Activated naive CD8-positive, alpha-beta T cell treated with anti-CD3 and anti-CD28 coated beads for 36 hours (primary cell): ENCODE data around the gene DRAM1. TPM values are rescaled to one million over a fixed set of nuclear protein-coding genes. Genes with fewer than 3 reads are reported as not detected.
"Not testable (repeated sequence)": the region's sequence is repeated elsewhere in the genome, so short reads cannot be mapped to it uniquely, and the experiment has no call there.

Experiments used
- DNase-seq: peaks from one replicate; pipeline ENCODE4 v3.0.0; 2021
- H3K27ac Mint-ChIP-seq: one replicate; pipeline ENCODE4 v1.8.0; 2022; ENCODE audit warnings: mild to moderate bottlenecking, moderate library complexity, mixed read lengths
- H3K27me3 Mint-ChIP-seq: one replicate; pipeline ENCODE4 v1.8.0; 2022; ENCODE audit warnings: mild to moderate bottlenecking, mixed read lengths
- H3K36me3 Mint-ChIP-seq: one replicate; pipeline ENCODE4 v1.8.0; 2021; ENCODE audit warnings: mild to moderate bottlenecking, mixed read lengths
- H3K4me1 Mint-ChIP-seq: one replicate; pipeline ENCODE4 v1.8.0; 2021; ENCODE audit warnings: mixed read lengths
- H3K4me3 Mint-ChIP-seq: one replicate; pipeline ENCODE4 v1.8.0; 2022; ENCODE audit warnings: mild to moderate bottlenecking, moderate library complexity, mixed read lengths
- H3K9me3 Mint-ChIP-seq: one replicate; pipeline ENCODE4 v1.8.0; 2022; ENCODE audit warnings: mixed read lengths
- total RNA-seq, 2 experiments: library from RNA; stranded (reverse); gene quantifications; one replicate each; pipeline ENCODE4 v1.2.3, GENCODE V29; 2021

The DRAM1 gene
- total RNA-seq, 2 experiments from 2014 or later, result 5.2 to 6.7 TPM

DNA sequence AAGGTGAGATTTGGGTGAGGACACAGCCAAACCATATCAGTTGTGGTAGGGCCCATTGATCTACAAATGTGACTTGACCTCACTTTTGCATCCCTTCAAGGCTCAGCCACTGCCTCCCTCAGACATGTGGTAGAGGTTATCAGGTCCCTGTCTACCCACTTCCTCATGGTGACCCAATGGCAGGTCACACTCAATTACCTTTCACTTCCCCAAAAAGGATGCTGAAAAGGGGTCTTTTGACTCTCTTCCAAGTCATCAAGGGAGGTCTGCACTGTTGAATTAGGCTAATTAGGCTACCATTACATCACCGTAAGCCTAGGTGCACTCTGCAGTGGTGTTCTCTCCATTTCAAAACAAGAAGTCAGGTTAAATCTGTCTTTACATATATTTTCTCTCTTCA is 22.6 kb upstream of the DRAM1 start:
- H3K27ac Mint-ChIP-seq, result no peak overlapping the region
- no peak for DNase-seq
- H3K27me3 Mint-ChIP-seq, result no peaks in the 10 kb centered on the region
- no peak overlapping the region for H3K4me3 Mint-ChIP-seq
- no peaks in the 10 kb centered on the region for H3K9me3 Mint-ChIP-seq
- H3K36me3 Mint-ChIP-seq, result no peaks in the 10 kb centered on the region
- H3K4me1 Mint-ChIP-seq, result peaks cover 23% of the 10 kb centered on the region

DNA sequence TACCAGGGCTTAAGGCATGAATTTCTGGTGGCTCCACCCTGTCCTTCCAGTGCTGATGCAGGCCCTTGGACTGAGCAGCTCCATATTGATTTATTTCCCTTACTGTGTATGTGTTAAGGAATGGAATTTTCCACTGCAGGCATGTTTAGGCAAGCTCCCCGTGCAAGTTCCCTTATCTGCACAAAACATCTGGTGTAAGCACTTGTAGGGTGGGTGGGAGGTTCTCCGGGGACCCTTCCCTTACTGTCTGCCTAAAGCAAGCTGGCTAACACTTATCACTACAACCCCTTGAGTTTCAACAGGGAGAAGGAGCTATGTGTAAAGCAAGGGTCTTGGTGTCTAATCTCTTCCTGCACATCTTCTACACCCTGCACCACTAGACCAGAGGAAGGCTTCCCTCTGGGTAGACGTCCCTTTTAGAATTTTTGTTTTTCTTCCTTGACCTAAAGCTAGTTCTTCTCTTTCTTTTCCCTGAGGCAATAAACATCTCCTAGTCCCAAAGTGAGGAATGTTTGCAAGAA is 22.0 kb upstream of the DRAM1 start:
- Mint-ChIP-seq H3K9me3 (no peaks in the 10 kb centered on the region), H3K36me3 (no peaks in the 10 kb centered on the region), H3K27me3 (no peaks in the 10 kb centered on the region), H3K4me3 (no peak overlapping the region), H3K27ac (no peak overlapping the region), H3K4me1 (peaks cover 26% of the 10 kb centered on the region)
- DNase-seq, result no peak

DNA sequence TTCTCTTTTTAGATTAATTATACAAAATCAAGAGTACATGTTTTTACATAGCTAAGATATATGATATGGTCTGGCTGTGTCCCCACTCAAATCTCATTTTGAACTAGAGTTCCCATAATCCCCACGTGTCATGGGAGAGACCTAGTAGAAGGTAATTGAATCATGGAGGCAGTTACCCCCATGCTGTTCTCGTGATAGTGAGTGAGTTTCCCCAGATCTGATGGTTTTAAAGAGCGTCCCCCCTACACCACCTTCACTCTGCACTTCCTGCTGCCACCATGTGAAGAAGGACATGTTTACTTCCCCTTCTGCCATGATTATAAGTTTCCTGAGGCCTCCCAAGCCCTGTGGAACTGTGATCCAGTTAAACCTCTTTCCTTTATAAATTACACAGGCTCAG is 21.4 kb upstream of the DRAM1 start:
- Mint-ChIP-seq H3K36me3 (no peaks in the 10 kb centered on the region), H3K4me3 (no peak overlapping the region), H3K4me1 (peaks cover 27% of the 10 kb centered on the region), H3K9me3 (no peaks in the 10 kb centered on the region), H3K27me3 (no peaks in the 10 kb centered on the region), H3K27ac (no peak overlapping the region)
- DNase-seq, result no peak

DNA sequence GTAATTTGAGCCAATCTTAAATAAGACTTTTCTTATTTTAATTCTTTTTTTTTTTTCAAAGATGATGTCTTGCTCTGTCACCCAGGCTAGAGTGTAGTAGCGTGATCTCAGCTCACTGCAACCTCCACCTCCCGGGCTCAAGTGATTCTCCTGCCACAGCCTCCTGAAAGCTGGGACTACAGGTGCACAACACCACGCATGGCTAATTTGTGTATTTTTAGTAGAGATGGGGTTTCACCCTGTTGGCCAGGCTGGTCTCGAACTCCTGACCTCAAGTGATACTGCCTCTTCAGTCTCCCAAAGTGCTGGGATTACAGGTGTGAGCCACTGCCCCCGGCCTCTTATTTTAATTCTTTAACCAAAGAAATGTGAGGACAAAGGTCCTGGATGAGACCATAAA is 20.8 kb upstream of the DRAM1 start:
- H3K9me3 Mint-ChIP-seq, H3K27ac Mint-ChIP-seq, H3K4me3 Mint-ChIP-seq, DNase-seq, H3K27me3 Mint-ChIP-seq, H3K36me3 Mint-ChIP-seq: not testable (repeated sequence)
- H3K4me1 Mint-ChIP-seq, result peaks cover 29% of the 10 kb centered on the region

DNA sequence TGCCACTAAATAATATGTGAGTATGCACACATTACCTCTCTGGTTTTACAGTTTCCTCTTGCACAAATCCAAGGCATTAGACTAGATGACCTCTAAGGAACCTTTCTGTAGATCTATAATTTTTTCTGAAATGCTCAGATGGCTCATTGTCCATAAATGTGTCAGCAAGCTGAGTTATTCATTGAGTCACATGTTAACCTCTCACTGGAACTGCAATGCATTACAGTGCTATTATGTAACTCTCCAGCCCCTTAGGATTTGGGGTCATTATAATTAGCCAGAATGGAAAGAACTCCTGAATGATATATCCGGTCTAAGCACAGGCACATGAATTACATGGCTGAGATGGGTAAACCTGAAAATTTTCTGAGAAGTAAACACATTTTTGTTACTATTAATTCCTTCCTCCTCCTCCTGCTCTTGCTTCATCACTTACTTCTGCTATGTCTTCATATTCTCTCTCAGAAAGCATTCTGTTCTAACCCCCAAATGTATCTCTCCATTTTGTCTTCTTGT is 20.3 kb upstream of the DRAM1 start:
- Mint-ChIP-seq H3K36me3 (no peaks in the 10 kb centered on the region), H3K4me3 (no peak overlapping the region), H3K27me3 (no peaks in the 10 kb centered on the region), H3K4me1 (peaks cover 29% of the 10 kb centered on the region), H3K9me3 (no peaks in the 10 kb centered on the region), H3K27ac (no peak overlapping the region)
- DNase-seq, result no peak

DNA sequence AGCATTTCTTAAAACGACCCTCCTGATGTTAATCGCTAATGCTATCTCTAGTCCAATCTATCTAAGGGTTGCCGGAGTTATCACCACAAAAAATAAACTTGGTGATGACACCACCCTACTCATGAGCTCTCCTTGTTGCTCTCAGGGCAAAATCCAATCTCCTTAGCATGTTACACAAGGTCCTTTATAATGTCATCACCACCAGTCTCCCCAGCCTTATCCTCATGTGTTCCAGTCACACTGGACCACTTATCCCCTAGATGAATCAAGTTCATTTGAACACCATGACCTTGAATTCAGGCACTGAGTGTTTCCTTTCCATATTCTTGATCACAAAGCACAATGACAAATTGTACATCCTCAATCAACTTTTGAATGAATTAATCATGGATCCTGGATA is 19.0 kb upstream of the DRAM1 start:
- Mint-ChIP-seq H3K27me3 (no peaks in the 10 kb centered on the region), H3K9me3 (no peaks in the 10 kb centered on the region), H3K4me1 (peaks cover 29% of the 10 kb centered on the region), H3K4me3 (no peak overlapping the region), H3K27ac (no peak overlapping the region), H3K36me3 (no peaks in the 10 kb centered on the region)
- DNase-seq, result no peak

DNA sequence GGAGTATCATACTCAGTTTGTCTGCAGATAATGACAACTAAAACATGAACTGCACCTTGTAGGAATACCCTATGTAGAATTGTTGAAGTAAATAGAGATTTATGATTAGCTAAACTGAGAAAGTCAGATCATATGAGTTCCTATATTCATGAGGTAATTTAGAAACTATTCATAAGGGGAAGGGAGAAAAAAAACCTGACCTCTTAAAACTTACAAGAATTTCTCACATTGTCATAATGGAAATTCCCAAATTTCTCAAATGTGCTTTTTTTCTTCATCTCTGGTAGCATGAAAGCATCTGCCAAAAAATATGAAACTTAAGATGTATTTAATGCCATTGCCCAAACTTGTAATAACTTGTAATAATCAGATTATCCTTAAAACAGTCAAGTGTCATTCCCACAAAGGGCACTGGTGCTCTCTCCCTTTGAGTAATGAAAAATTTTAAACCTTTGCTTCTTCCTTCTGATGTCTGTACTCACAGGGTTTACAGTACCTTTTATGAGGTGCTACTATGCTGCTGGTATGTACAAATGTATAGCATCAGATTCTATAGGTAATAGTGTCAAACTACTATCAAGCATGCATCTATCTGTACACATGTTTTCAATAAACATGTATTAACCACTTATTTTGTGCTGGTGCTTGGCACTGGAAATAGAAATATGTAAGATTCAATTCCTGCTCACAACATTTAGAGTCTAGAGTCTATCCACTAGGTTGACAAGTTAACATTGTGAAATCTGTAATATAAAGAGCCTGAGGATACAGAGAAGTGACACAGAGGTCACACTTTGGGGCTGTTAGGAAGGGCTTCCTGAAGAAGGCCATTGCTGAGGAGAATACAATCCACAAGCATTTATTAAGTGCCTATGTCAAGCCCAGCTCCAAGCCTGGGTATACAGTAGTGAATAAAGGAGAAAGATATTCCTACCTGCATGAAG is 17.4 kb upstream of the DRAM1 start:
- Mint-ChIP-seq H3K27ac (peak overlapping the region; percentile 69), H3K4me3 (no peak overlapping the region), H3K4me1 (peaks cover 27% of the 10 kb centered on the region), H3K27me3 (no peaks in the 10 kb centered on the region), H3K9me3 (peaks cover under 1% of the 10 kb centered on the region), H3K36me3 (no peaks in the 10 kb centered on the region)
- DNase-seq, result no peak

DNA sequence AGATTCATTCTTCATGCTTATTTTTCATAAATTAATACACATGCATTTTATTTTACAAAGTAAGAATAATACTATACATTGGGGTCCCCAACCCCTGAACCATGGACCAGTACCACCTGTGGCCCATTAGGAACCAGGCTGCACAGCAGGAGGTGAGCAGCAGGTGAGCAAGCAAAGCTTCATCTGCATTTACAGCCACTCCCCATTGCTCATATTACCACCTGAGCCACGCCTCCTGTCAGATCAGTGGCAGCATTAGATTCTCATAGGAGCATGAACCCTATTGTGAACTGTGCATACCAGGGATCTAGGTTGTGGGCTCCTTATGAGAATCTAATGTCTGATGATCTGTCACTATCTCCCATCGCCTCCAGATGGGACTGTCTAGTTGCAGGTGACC is 15.7 kb upstream of the DRAM1 start:
- not testable (repeated sequence) for H3K27me3 Mint-ChIP-seq, H3K4me3 Mint-ChIP-seq, H3K27ac Mint-ChIP-seq, DNase-seq, H3K9me3 Mint-ChIP-seq, H3K36me3 Mint-ChIP-seq
- H3K4me1 Mint-ChIP-seq, result peaks cover 23% of the 10 kb centered on the region

DNA sequence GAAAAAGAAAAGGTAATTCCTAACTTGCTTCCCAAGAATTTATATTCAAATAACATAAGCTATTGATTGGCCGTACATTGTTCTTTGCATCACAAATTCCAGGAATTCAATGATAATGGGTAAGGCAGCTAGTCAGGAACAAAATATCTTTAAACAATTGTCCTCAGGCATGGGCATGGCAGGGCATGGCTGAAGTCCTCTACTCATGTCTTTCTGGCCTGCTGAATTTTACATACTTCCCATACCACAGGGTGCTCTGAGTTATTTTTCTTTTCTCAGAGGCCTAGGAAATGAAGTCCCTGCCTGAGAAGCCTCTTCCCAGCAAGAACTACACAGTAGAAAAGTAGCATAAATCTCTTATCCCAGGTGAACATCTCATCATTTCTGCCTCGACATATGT is 15.1 kb upstream of the DRAM1 start:
- Mint-ChIP-seq H3K27me3 (no peaks in the 10 kb centered on the region), H3K36me3 (no peaks in the 10 kb centered on the region), H3K4me1 (peaks cover 23% of the 10 kb centered on the region), H3K27ac (no peak overlapping the region), H3K4me3 (no peak overlapping the region), H3K9me3 (peaks cover 4% of the 10 kb centered on the region)
- no peak for DNase-seq

DNA sequence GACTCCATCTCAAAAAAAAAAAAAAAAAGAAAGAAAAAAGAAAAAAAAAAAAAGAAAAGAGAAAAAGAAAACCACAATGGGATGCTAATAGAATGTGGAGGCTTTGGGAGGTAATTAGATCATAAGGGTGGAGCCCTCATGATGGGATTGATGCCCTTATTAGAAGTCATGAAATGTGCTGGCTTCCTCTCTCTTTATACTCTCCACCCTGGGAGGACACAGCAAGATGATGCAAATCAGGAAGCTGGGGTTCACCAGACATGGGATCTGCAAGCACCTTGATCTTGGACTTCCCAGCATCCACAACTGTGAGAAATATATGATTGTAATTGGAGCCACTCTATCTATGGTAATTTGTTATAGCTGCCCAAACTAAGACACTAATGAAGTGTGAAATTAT is 13.4 kb upstream of the DRAM1 start:
- DNase-seq, result no peak
- H3K36me3 Mint-ChIP-seq, result no peaks in the 10 kb centered on the region
- H3K9me3 Mint-ChIP-seq, result peaks cover 4% of the 10 kb centered on the region
- peaks cover 22% of the 10 kb centered on the region for H3K4me1 Mint-ChIP-seq
- H3K4me3 Mint-ChIP-seq, result no peak overlapping the region
- no peaks in the 10 kb centered on the region for H3K27me3 Mint-ChIP-seq
- no peak overlapping the region for H3K27ac Mint-ChIP-seq

DNA sequence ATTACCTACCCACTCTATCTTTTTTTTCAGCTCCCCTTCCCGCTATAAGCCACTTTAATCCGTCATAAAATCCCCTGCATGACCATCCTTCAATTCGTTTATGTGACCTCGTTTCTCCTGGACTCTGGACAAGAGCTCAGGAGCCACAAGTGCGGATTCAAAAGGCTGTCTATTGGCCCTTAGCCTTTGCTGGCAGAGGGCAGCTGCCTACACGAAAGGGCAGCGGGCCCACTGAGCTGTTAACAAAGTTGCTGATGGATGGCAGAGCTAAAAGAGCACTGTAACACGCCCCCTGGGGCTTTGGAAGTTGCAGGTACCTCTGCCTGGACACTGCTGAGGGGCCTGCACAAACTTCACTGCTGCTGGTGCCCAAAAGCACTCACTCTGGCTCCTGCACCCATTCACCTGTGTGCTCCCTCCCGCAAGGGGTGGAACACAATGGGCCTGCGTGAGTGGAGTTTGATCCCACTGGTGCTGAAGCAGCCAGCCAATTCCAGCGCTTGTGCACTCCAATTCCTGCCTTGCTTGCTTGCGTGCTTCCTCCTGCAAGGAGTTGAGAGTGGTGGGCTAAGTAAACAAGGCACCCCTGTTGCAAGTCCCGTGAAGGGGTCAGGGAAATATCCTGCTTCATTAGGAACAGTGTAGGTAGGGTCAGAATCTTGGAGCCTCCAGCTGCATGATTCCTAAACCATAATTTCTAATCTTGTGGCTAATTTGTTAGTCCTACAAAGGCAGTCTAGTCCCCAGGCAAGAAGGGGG is 10.6 kb upstream of the DRAM1 start:
- peaks cover 4% of the 10 kb centered on the region for H3K9me3 Mint-ChIP-seq

DNA sequence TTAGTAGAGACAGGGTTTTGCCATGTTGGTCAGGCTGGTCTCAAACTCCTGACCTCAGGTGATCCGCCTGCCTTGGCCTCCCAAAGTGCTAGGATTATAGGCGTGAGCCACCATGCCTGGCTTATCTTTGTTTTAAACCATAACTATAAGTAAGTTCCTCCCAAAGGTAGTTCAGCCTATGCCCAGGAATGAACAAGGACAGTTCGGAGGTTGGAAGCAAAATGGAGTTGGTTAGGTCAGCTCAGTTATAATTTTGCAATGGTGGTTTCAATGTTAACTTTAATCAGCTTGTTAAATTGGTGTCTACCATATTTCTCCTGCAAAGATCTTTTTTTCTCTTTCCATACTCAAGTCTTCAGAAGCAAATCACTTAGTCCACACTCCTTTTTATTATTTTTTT is 9.8 kb upstream of the DRAM1 start:
- H3K4me3 Mint-ChIP-seq, H3K36me3 Mint-ChIP-seq, H3K27me3 Mint-ChIP-seq, H3K27ac Mint-ChIP-seq, H3K9me3 Mint-ChIP-seq, H3K4me1 Mint-ChIP-seq, DNase-seq: not testable (repeated sequence)

More for the DNA sequence above, 10.6 kb upstream of the DRAM1 start:
- DNase-seq, result no peak
- no peaks in the 10 kb centered on the region for H3K27me3 Mint-ChIP-seq
- no peaks in the 10 kb centered on the region for H3K4me1 Mint-ChIP-seq
- no peak overlapping the region for H3K27ac Mint-ChIP-seq
- no peak overlapping the region for H3K4me3 Mint-ChIP-seq
- no peaks in the 10 kb centered on the region for H3K36me3 Mint-ChIP-seq

DNA sequence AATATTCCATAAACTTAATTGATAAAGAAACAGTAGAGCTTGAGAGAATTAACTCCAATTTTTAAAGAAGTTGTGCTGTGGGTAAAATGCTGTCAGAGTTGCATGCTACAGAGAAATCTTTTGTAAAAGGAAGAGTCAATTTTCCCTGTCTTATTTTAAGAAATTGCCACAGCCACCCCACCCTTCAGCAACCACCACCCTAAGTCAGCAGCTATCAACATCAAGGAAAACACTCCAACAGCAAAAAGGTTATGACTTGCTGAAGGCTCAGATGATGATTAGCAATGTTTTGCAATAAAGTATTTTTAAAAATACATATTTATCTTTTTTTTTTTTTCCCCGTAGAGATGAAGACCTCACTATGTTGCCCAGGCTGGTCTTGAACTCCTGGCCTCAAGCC is 6.5 kb upstream of the DRAM1 start:
- H3K27ac Mint-ChIP-seq, result no peak overlapping the region
- H3K27me3 Mint-ChIP-seq, result no peaks in the 10 kb centered on the region
- H3K4me3 Mint-ChIP-seq, result no peak overlapping the region
- DNase-seq, result no peak
- H3K4me1 Mint-ChIP-seq, result peaks cover 2% of the 10 kb centered on the region
- H3K9me3 Mint-ChIP-seq, result no peaks in the 10 kb centered on the region
- H3K36me3 Mint-ChIP-seq, result no peaks in the 10 kb centered on the region

DNA sequence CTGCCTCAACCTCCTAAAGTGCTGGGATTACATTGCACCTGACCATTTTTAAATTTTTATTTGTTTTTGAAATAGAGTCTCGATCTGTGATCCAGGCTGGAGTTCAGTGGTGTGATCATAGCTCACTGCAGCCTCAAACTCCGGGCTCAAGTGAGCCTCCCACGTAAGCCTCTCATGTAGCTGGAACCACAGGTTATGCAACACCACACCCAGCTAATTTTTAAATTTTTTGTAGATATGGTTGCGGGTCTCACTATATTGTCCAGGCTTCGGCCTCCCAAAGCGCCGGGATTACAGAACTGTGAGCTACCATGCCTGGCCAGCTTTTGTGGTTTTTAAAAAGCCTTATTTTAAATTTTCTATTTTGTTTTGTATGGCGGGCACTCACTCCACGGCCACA is 2.2 kb upstream of the DRAM1 start:
- H3K4me3 Mint-ChIP-seq, result no peak overlapping the region
- no peaks in the 10 kb centered on the region for H3K9me3 Mint-ChIP-seq
- no peak for DNase-seq
- peaks cover 3% of the 10 kb centered on the region for H3K27me3 Mint-ChIP-seq
- H3K27ac Mint-ChIP-seq, result no peak overlapping the region
- H3K36me3 Mint-ChIP-seq, result peaks cover 3% of the 10 kb centered on the region
- H3K4me1 Mint-ChIP-seq, result peaks cover 16% of the 10 kb centered on the region

DNA sequence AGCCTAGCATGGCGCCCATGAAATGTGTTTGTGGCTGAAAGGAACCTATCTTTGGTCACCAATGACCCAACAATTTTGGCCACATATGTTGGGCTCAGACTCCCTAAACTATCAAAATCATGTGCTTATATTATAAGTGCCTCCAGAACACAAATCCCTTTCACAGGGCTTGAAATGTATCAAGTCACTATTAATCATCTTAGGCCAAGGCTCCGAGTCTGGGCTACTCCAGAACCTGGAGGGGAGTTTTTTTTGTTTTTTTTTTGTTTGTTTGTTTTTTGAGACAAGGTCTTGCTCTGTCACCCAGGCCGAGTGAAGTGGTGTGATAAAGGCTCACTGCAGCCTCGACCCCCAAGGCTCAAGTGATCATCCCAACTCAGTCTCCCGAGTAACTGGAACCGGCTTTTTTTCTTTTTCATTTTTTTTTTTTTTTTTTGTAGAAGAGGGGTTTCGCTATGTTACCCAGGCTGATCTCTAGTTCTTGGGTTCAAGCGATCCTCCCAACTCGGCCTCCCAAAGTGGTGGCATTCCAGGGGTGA is 989 bp upstream of the DRAM1 start:
- Mint-ChIP-seq H3K27ac (peak overlapping the region; percentile 76), H3K27me3 (peaks cover 3% of the 10 kb centered on the region), H3K36me3 (peaks cover 3% of the 10 kb centered on the region), H3K9me3 (no peaks in the 10 kb centered on the region), H3K4me3 (peak overlapping the region; percentile 91), H3K4me1 (peaks cover 16% of the 10 kb centered on the region)
- no peak for DNase-seq
